H9 (cell line): ENCODE results near the gene SRCAP. TPM values are rescaled to one million over a fixed set of nuclear protein-coding genes. Genes with fewer than 3 reads are reported as not detected.

Source experiments
- DNase-seq: peaks from one replicate; pipeline ENCODE4 v3.0.0-alpha.2; 2017
- H2AFZ ChIP-seq: one replicate; pipeline ENCODE4 v1.6.1; 2013; ENCODE audit warnings: mild to moderate bottlenecking, low read length, control low read depth, moderate library complexity
- H2AK5ac ChIP-seq: 2 replicates; pipeline ENCODE4 v1.6.1; 2013; ENCODE audit warnings: low read length, control low read depth, mixed read lengths; ENCODE audit not compliant: insufficient read length
- H2BK120ac ChIP-seq: one replicate; pipeline ENCODE4 v1.6.1; 2013; ENCODE audit warnings: low read depth, mild to moderate bottlenecking, low read length, control low read depth, inconsistent platforms; ENCODE audit not compliant: poor library complexity, severe bottlenecking
- H2BK12ac ChIP-seq: 2 replicates; pipeline ENCODE4 v1.6.1; 2013; ENCODE audit warnings: low read length, control low read depth, mixed read lengths, low read depth; ENCODE audit not compliant: insufficient read length
- H2BK15ac ChIP-seq: 2 replicates; pipeline ENCODE4 v1.6.1; 2013; ENCODE audit warnings: low read depth, low read length, control low read depth
- H2BK20ac ChIP-seq: one replicate; pipeline ENCODE4 v1.6.1; 2013; ENCODE audit warnings: low read depth, mild to moderate bottlenecking, low read length, control low read depth, inconsistent platforms; ENCODE audit not compliant: poor library complexity, severe bottlenecking
- H2BK5ac ChIP-seq: 2 replicates; pipeline ENCODE4 v1.6.1; 2013; ENCODE audit warnings: low read length, control low read depth, mixed read lengths; ENCODE audit not compliant: insufficient read length
- H3K14ac ChIP-seq: 2 replicates; pipeline ENCODE4 v1.6.1; 2013; ENCODE audit warnings: low read length, control low read depth; ENCODE audit not compliant: insufficient read depth
- H3K18ac ChIP-seq: 2 replicates; pipeline ENCODE4 v1.6.1; 2013; ENCODE audit warnings: low read depth, mild to moderate bottlenecking, mixed read lengths, low read length, control low read depth; ENCODE audit not compliant: insufficient read length
- H3K23ac ChIP-seq: 2 replicates; pipeline ENCODE4 v1.6.1; 2013; ENCODE audit warnings: low read length, control low read depth, mixed read lengths, low read depth; ENCODE audit not compliant: insufficient read length
- H3K23me2 ChIP-seq: 2 replicates; pipeline ENCODE4 v1.6.1; 2013; ENCODE audit warnings: low read depth, mild to moderate bottlenecking, mixed read lengths, low read length, control low read depth; ENCODE audit not compliant: insufficient read length, poor library complexity, severe bottlenecking
- H3K27ac ChIP-seq: 2 replicates; pipeline ENCODE4 v1.5.1; 2013; ENCODE audit warnings: low read length, control low read depth, mixed read lengths, low read depth; ENCODE audit not compliant: insufficient read length
- H3K27me3 ChIP-seq: 2 replicates; pipeline ENCODE4 v1.6.1; 2013; ENCODE audit warnings: low read length, control low read depth, inconsistent platforms; ENCODE audit not compliant: insufficient read depth
- H3K4ac ChIP-seq: 2 replicates; pipeline ENCODE4 v1.6.1; 2013; ENCODE audit warnings: low read depth, mild to moderate bottlenecking, control low read depth, inconsistent platforms, low read length, moderate library complexity
- H3K4me1 ChIP-seq: 2 replicates; pipeline ENCODE4 v1.6.1; 2013; ENCODE audit warnings: low read length, control low read depth, inconsistent platforms; ENCODE audit not compliant: insufficient read depth
- H3K4me2 ChIP-seq: 2 replicates; pipeline ENCODE4 v1.6.1; 2013; ENCODE audit warnings: low read length, control low read depth, mixed read lengths; ENCODE audit not compliant: insufficient read length, insufficient read depth
- H3K56ac ChIP-seq: 2 replicates; pipeline ENCODE4 v1.6.1; 2013; ENCODE audit warnings: low read depth, mild to moderate bottlenecking, mixed read lengths, low read length, control low read depth; ENCODE audit not compliant: insufficient read length
- H3K79me1 ChIP-seq: 2 replicates; pipeline ENCODE4 v1.6.1; 2013; ENCODE audit warnings: low read depth, mild to moderate bottlenecking, moderate library complexity, low read length, control low read depth, inconsistent platforms; ENCODE audit not compliant: insufficient read depth, poor library complexity, severe bottlenecking
- H3K79me2 ChIP-seq: 2 replicates; pipeline ENCODE4 v1.6.1; 2013; ENCODE audit warnings: low read length, control low read depth, inconsistent platforms; ENCODE audit not compliant: insufficient read depth
- H3K9ac ChIP-seq: 2 replicates; pipeline ENCODE4 v1.6.1; 2013; ENCODE audit warnings: low read length, control low read depth, mixed read lengths; ENCODE audit not compliant: insufficient read length; ENCODE audit errors: extremely low read depth
- H3K9me3 ChIP-seq: one replicate; pipeline ENCODE4 v1.6.1; 2013; ENCODE audit warnings: low read depth, low read length, inconsistent platforms; ENCODE audit not compliant: control insufficient read depth
- H3T11ph ChIP-seq: one replicate; pipeline ENCODE4 v1.6.1; 2013; ENCODE audit warnings: mild to moderate bottlenecking, low read length, control low read depth, inconsistent platforms
- H4K20me1 ChIP-seq: one replicate; pipeline ENCODE4 v1.6.1; 2013; ENCODE audit not compliant: control insufficient read depth, insufficient read length, insufficient read depth
- H4K5ac ChIP-seq: 2 replicates; pipeline ENCODE4 v1.6.1; 2013; ENCODE audit warnings: low read depth, mild to moderate bottlenecking, mixed read lengths, low read length, control low read depth; ENCODE audit not compliant: insufficient read length
- H4K8ac ChIP-seq: replicated peaks from 2 replicates; pipeline ENCODE4 v1.6.1; 2013; ENCODE audit warnings: low read length, control low read depth, mixed read lengths, low read depth; ENCODE audit not compliant: insufficient read length
- H4K91ac ChIP-seq: 2 replicates; pipeline ENCODE4 v1.6.1; 2013; ENCODE audit warnings: low read depth, mild to moderate bottlenecking, moderate library complexity, mixed read lengths, low read length, control low read depth; ENCODE audit not compliant: insufficient read length
- H3K27ac Mint-ChIP-seq, 3 experiments: 2 replicates in 2 of 3; 3 replicates in 1 of 3; pipeline ENCODE4 v1.8.0; 2020 to 2021; ENCODE audit warnings: mixed read lengths in 3 of 3, mild to moderate bottlenecking in 1 of 3, moderate library complexity in 1 of 3
- H3K27me3 Mint-ChIP-seq: 2 replicates; pipeline ENCODE4 v1.8.0; 2021; ENCODE audit warnings: low read depth, mild to moderate bottlenecking, moderate library complexity, mixed read lengths
- H3K36me3 Mint-ChIP-seq, 3 experiments: 2 replicates in 2 of 3; 3 replicates in 1 of 3; pipeline ENCODE4 v1.8.0; 2020 to 2021; ENCODE audit warnings: low read depth in 3 of 3, mixed read lengths in 3 of 3; ENCODE audit not compliant: insufficient read depth in 1 of 3
- H3K4me1 Mint-ChIP-seq, 2 experiments: 2 replicates each; pipeline ENCODE4 v1.8.0; 2020; ENCODE audit warnings: mixed read lengths in 2 of 2
- H3K4me3 Mint-ChIP-seq, 2 experiments: 2 replicates in 1 of 2; 3 replicates in 1 of 2; pipeline ENCODE4 v1.8.0; 2020 to 2021; ENCODE audit warnings: mild to moderate bottlenecking in 2 of 2, mixed read lengths in 2 of 2, moderate library complexity in 1 of 2
- H3K9me3 Mint-ChIP-seq, 2 experiments: 2 replicates in 1 of 2; 3 replicates in 1 of 2; pipeline ENCODE4 v1.8.0; 2020; ENCODE audit warnings: mild to moderate bottlenecking in 2 of 2, mixed read lengths in 2 of 2, moderate library complexity in 1 of 2
- WGBS: extraction: QIAGEN DNeasy Blood & Tissue Kit; methylation state at CpG from one replicate; pipeline ENCODE4 v1.1.7; 2013; ENCODE audit warnings: missing lambda C conversion rate, low lambda C conversion rate, mixed read lengths; ENCODE audit not compliant: insufficient read length; ENCODE audit errors: extremely low coverage; 5-methylcytosine and 5-hydroxymethylcytosine counted together
- total RNA-seq: library from RNA; stranded (reverse); gene quantifications from 2 replicates; pipeline ENCODE4 v1.2.1, GENCODE V29; 2021
- TF ChIP-seq, protein P1 (sequence below): fragments of 200-600 bp; sonication (generic); conservative IDR thresholded peaks from 3 replicates; pipeline ENCODE4 v1.8.0; 2021; ENCODE audit warnings: antibody characterized with exemption, mild to moderate bottlenecking

Gene SRCAP
- total RNA-seq, 1 experiment from 2014 or later, result 63.1 TPM

DNA sequence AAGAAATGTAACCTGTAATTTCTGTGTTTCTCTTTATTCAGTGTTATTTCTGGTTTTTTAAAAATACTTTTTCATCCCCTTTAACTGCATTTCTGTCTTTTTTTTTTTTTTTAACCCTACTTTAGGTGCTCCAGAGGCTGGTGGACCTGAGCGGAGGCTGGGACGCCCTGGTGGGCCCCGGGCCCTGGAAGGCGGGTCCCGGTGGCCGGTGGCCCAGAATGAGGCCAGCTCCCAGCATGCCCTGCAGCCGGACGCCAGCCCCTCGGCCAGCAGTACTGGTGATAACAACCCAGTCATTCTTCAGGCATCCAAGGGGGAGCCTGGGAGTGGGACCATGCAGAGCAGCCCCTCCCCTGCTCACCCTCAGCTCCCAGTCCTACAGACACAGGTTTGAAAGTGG, 1.5 kb downstream of the SRCAP start:
- H3K9ac ChIP-seq, result no peak overlapping the region
- H2BK15ac ChIP-seq, result no peak overlapping the region
- peaks cover 7% of the 10 kb centered on the region for H3K79me1 ChIP-seq
- H3K27ac Mint-ChIP-seq, result no peak overlapping the region
- no peak overlapping the region for H3K4ac ChIP-seq
- no peak for DNase-seq
- H4K5ac ChIP-seq, result no peak overlapping the region
- no peak overlapping the region for H3K14ac ChIP-seq
- H3K27me3 Mint-ChIP-seq, result peaks cover 24% of the 10 kb centered on the region
- no peak overlapping the region for H3K56ac ChIP-seq
- H3K9me3 Mint-ChIP-seq, result no peaks in the 10 kb centered on the region
- peaks cover 4% of the 10 kb centered on the region; the same call in 1 of the 2 replicates for H3K27me3 ChIP-seq
- TF ChIP-seq, protein P1, sequence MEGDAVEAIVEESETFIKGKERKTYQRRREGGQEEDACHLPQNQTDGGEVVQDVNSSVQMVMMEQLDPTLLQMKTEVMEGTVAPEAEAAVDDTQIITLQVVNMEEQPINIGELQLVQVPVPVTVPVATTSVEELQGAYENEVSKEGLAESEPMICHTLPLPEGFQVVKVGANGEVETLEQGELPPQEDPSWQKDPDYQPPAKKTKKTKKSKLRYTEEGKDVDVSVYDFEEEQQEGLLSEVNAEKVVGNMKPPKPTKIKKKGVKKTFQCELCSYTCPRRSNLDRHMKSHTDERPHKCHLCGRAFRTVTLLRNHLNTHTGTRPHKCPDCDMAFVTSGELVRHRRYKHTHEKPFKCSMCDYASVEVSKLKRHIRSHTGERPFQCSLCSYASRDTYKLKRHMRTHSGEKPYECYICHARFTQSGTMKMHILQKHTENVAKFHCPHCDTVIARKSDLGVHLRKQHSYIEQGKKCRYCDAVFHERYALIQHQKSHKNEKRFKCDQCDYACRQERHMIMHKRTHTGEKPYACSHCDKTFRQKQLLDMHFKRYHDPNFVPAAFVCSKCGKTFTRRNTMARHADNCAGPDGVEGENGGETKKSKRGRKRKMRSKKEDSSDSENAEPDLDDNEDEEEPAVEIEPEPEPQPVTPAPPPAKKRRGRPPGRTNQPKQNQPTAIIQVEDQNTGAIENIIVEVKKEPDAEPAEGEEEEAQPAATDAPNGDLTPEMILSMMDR, result no peak
- H3K4me3 Mint-ChIP-seq, result no peak overlapping the region
- H3K27ac ChIP-seq, result no peak overlapping the region
- no peak overlapping the region for H2AK5ac ChIP-seq
- H3K4me1 Mint-ChIP-seq, result peaks cover 14 to 19% of the 10 kb centered on the region in 2 experiments
- peaks cover 3% of the 10 kb centered on the region; the same call in 1 of the 2 replicates for H3K4me1 ChIP-seq
- no peak overlapping the region for H4K91ac ChIP-seq
- H2AFZ ChIP-seq, result no peak overlapping the region
- H4K8ac ChIP-seq, result no peak overlapping the region
- no peak overlapping the region for H2BK5ac ChIP-seq
- no peak overlapping the region for H3K18ac ChIP-seq
- H3K79me2 ChIP-seq, result peaks cover 9% of the 10 kb centered on the region; the same call in 1 of the 2 replicates
- peaks cover 2% of the 10 kb centered on the region for H4K20me1 ChIP-seq
- no peak overlapping the region for H3T11ph ChIP-seq
- H2BK12ac ChIP-seq, result no peak overlapping the region
- peaks cover 19 to 49% (median 42%) of the 10 kb centered on the region in 3 experiments for H3K36me3 Mint-ChIP-seq
- H2BK120ac ChIP-seq, result no peak overlapping the region
- H3K23ac ChIP-seq, result no peak overlapping the region
- WGBS, result no CpG with 5 or more reads among the region's 9 CpGs
- no peak overlapping the region for H2BK20ac ChIP-seq
- peaks cover 9% of the 10 kb centered on the region for H3K23me2 ChIP-seq
- no peaks in the 10 kb centered on the region for H3K9me3 ChIP-seq
- H3K4me2 ChIP-seq, result no peak overlapping the region
